Measurements from ENCODE around the gene PCDHGB6. TPM values are rescaled to one million over a fixed set of nuclear protein-coding genes. Genes with fewer than 3 reads are reported as not detected.
"Not testable (repeated sequence)": the region's sequence is repeated elsewhere in the genome, so short reads cannot be mapped to it uniquely, and the experiment has no call there.

PCDHGB6 gene
- total RNA-seq, 4 donors from 2014 or later = 1.4 to 5.7 (median 4.2) TPM

DNA sequence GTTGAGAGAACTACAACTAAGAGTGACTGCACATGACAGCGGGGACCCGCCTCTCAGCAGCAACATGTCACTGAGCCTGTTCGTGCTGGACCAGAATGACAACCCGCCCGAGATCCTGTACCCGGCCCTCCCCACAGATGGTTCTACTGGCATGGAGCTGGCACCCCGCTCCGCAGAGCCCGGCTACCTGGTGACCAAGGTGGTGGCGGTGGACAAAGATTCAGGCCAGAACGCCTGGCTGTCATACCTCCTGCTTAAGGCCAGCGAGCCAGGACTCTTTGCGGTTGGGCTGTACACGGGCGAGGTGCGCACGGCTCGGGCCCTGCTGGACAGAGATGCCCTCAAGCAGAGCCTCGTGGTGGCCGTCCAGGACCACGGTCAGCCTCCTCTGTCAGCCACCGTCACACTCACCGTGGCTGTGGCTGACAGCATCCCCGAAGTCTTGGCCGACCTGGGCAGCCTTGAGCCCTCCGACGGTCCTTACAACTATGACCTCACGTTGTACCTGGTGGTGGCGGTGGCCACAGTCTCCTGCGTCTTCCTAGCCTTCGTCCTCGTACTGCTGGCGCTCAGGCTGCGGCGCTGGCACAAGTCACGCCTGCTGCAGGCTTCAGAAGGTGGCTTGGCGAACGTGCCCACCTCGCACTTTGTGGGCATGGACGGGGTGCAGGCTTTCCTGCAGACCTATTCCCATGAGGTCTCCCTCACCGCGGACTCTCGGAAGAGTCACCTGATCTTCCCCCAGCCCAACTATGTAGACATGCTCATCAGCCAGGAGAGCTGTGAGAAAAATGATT lies 23.2 kb upstream of the PCDHGB6 start:
- no peak for DNase-seq
- Histone ChIP-seq H3K36me3 (peaks cover 0 to 4% (median 0%) of the 10 kb centered on the region in 3 donors), H3K27me3 (peaks cover 0 to 19% (median 0%) of the 10 kb centered on the region in 4 donors), H3K4me1 (no peaks in the 10 kb centered on the region), H3K4me3 (no peak overlapping the region), H3K27ac (no peak overlapping the region), H3K9me3 (peaks cover 8 to 92% (median 83%) of the 10 kb centered on the region in 3 donors)
- intact Hi-C loops (cut with DNase I) = no loop called here
- 47 to 48% methylated on average over 5 to 14 of the region's 43 CpGs for WGBS, 2 donors
- no peak for TF ChIP-seq POLR2A (IDR thresholded peaks at IDR 0.05)
- TF ChIP-seq, protein P1, sequence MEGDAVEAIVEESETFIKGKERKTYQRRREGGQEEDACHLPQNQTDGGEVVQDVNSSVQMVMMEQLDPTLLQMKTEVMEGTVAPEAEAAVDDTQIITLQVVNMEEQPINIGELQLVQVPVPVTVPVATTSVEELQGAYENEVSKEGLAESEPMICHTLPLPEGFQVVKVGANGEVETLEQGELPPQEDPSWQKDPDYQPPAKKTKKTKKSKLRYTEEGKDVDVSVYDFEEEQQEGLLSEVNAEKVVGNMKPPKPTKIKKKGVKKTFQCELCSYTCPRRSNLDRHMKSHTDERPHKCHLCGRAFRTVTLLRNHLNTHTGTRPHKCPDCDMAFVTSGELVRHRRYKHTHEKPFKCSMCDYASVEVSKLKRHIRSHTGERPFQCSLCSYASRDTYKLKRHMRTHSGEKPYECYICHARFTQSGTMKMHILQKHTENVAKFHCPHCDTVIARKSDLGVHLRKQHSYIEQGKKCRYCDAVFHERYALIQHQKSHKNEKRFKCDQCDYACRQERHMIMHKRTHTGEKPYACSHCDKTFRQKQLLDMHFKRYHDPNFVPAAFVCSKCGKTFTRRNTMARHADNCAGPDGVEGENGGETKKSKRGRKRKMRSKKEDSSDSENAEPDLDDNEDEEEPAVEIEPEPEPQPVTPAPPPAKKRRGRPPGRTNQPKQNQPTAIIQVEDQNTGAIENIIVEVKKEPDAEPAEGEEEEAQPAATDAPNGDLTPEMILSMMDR (IDR thresholded peaks at IDR 0.05) = no peak

- 18 to 29% methylated on average over 4 to 6 of the region's 40 CpGs for WGBS, 2 donors
- H3K36me3 ChIP-seq; DNase-seq; H3K27ac ChIP-seq; intact Hi-C loops (cut with DNase I); H3K4me1 ChIP-seq: not testable (repeated sequence)
- TF ChIP-seq, protein P1 (IDR thresholded peaks at IDR 0.05) = peak in 3 of 6 experiments; percentile 19 to 44 (median 30)
- peak within 1 kb of the TSS in 3 of 4 donors; percentile 15 to 22 (median 17) for H3K4me3 ChIP-seq
- peaks cover 14 to 96% (median 92%) of the 10 kb centered on the region in 3 donors for H3K9me3 ChIP-seq
- H3K27me3 ChIP-seq = peaks cover 0 to 19% (median 0%) of the 10 kb centered on the region in 4 donors
Observed at GRCh38 chr5:141387557-141388311, 20.1 kb upstream of the PCDHGB6 start, which contains the start of gene PCDHGB4. Gene PCDHGB4 (plus strand): TSS chr5:141387698. CDS start chr5:141387885, 187 bp downstream.

GRCh38 chr5:141388661-141389060 lies 19.2 kb upstream of the PCDHGB6 start:
- DNase-seq = no peak
- Histone ChIP-seq H3K9me3 (peaks cover 20 to 96% (median 92%) of the 10 kb centered on the region in 3 donors), H3K27me3 (peaks cover 0 to 19% (median 0%) of the 10 kb centered on the region in 4 donors), H3K36me3 (peaks cover 0 to 7% (median 0%) of the 10 kb centered on the region in 3 donors), H3K4me1 (no peaks in the 10 kb centered on the region), H3K4me3 (no peak overlapping the region), H3K27ac (no peak overlapping the region)
- intact Hi-C loops (cut with DNase I) = no loop called here
- WGBS, 2 donors = 47 to 60% methylated on average over 7 to 10 of the region's 10 CpGs
- TF ChIP-seq, protein P1 (IDR thresholded peaks at IDR 0.05) = no peak
- TF ChIP-seq POLR2A (IDR thresholded peaks at IDR 0.05) = no peak

GRCh38 chr5:141389153-141390042 lies 18.4 kb upstream of the PCDHGB6 start:
- TF ChIP-seq, protein P1 (IDR thresholded peaks at IDR 0.05) = no peak
- TF ChIP-seq POLR2A (IDR thresholded peaks at IDR 0.05) = no peak
- H3K9me3 ChIP-seq = peaks cover 21 to 96% (median 92%) of the 10 kb centered on the region in 3 donors
- intact Hi-C loops (cut with DNase I) = no loop called here
- 48 to 58% methylated on average over 25 to 42 of the region's 77 CpGs for WGBS, 2 donors
- no peak for DNase-seq
- no peaks in the 10 kb centered on the region for H3K4me1 ChIP-seq
- peaks cover 0 to 7% (median 0%) of the 10 kb centered on the region in 3 donors for H3K36me3 ChIP-seq
- H3K27ac ChIP-seq = no peak overlapping the region
- H3K4me3 ChIP-seq = no peak overlapping the region
- peaks cover 0 to 25% (median 0%) of the 10 kb centered on the region in 4 donors for H3K27me3 ChIP-seq
